Mucosa of stomach (tissue), 1 donor: ENCODE data around the gene ERGIC1.

Source experiments
- H3K27me3 ChIP-seq: one replicate; pipeline ENCODE4 v1.7.0; 2013; ENCODE audit warnings: mild to moderate bottlenecking, low read length; ENCODE audit not compliant: control insufficient read depth, insufficient read depth
- H3K36me3 ChIP-seq: one replicate; pipeline ENCODE4 v1.7.0; 2013; ENCODE audit warnings: low read length; ENCODE audit not compliant: control insufficient read depth, insufficient read depth
- H3K4me1 ChIP-seq: one replicate; pipeline ENCODE4 v1.7.0; 2013; ENCODE audit warnings: mild to moderate bottlenecking, low read length; ENCODE audit not compliant: control insufficient read depth, insufficient read depth
- H3K4me3 ChIP-seq: one replicate; pipeline ENCODE4 v1.7.0; 2013; ENCODE audit warnings: low read length
- H3K9ac ChIP-seq: one replicate; pipeline ENCODE4 v1.7.0; 2013; ENCODE audit warnings: mild to moderate bottlenecking, low read length, moderate library complexity
- H3K9me3 ChIP-seq: one replicate; pipeline ENCODE4 v1.7.0; 2013; ENCODE audit warnings: mild to moderate bottlenecking, low read length, moderate library complexity; ENCODE audit not compliant: control insufficient read depth
- donor health status: Pancreatic carcinoma.

Gene ERGIC1

GRCh38 chr5:172950176-172950965, 116.3 kb downstream of the ERGIC1 start:
- Histone ChIP-seq H3K36me3 (peaks cover 23% of the 10 kb centered on the region), H3K27me3 (no peaks in the 10 kb centered on the region), H3K4me3 (no peak overlapping the region), H3K9ac (no peak overlapping the region), H3K9me3 (no peaks in the 10 kb centered on the region), H3K4me1 (no peaks in the 10 kb centered on the region)

DNA sequence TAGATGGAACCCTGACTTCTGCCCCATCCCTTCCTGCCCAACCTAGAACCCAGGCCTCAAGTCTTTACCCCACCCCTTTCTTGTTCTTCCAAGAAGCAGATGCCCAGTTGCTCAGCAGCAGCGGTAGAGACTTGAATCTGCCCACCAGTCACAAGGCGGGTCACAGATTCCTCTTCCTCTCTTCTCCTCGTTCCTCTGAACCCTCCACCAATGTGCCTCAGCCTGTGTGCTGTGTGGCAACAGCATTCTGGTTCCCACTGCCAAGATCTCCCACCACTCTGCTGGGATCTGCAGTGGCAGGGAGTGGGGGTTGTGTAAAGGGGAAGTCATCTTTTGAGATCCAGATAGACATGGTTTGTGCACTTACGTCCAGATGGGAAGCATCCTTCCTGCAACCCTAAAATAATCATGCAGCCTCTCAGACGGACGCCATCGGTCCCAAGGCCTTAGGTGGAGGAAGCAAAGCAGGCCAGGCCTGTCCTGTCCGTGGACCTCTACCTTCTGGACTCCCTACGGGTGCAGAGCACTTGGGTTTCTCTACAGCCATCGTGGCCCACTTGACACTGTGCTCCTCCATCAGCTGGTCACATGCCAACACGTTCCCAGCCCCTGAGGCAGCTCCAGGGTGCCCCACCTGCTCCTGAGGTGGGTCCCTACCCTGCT, 117.5 kb downstream of the ERGIC1 start:
- Histone ChIP-seq H3K9ac (no peak overlapping the region), H3K27me3 (no peaks in the 10 kb centered on the region), H3K9me3 (no peaks in the 10 kb centered on the region), H3K4me3 (no peak overlapping the region), H3K4me1 (no peaks in the 10 kb centered on the region), H3K36me3 (peaks cover 15% of the 10 kb centered on the region)

DNA sequence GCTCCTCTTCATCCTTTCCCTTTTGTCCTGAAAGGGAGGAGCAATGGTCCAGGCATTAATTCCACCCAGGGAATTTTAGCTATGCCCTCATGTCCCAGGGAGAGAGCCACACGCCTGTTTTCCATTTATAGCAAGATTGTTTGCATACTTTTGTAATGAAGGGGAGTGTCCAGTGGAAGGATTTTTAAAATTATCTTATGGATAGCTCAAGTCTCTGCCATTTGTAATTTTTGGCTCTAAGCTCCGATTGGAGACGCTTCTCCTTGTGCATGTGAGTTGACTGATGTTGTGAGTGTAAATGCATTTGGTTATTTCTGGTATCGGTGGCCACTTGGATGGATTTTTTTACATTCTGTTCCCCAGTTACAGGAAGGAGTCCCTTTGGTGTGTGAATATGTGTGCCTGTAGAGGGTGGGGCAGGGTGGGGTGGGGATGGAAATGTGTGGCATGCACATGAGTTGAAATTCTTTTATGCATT, 118.0 kb downstream of the ERGIC1 start:
- Histone ChIP-seq H3K27me3 (no peaks in the 10 kb centered on the region), H3K4me1 (no peaks in the 10 kb centered on the region), H3K36me3 (peaks cover 14% of the 10 kb centered on the region), H3K9me3 (no peaks in the 10 kb centered on the region), H3K4me3 (no peak overlapping the region), H3K9ac (no peak overlapping the region)

- Histone ChIP-seq H3K9ac (no peak overlapping the region), H3K4me1 (peaks cover 3% of the 10 kb centered on the region), H3K9me3 (no peaks in the 10 kb centered on the region), H3K36me3 (peaks cover 14% of the 10 kb centered on the region), H3K27me3 (no peaks in the 10 kb centered on the region), H3K4me3 (no peak overlapping the region)
Observed at GRCh38 chr5:172953776-172954675, 120.0 kb downstream of the ERGIC1 start.

GRCh38 chr5:172954751-172955159, 120.7 kb downstream of the ERGIC1 start:
- H3K4me3 ChIP-seq = no peak overlapping the region
- no peaks in the 10 kb centered on the region for H3K9me3 ChIP-seq
- peaks cover 14% of the 10 kb centered on the region for H3K36me3 ChIP-seq
- H3K4me1 ChIP-seq = peaks cover 3% of the 10 kb centered on the region
- no peaks in the 10 kb centered on the region for H3K27me3 ChIP-seq
- H3K9ac ChIP-seq = no peak overlapping the region

DNA sequence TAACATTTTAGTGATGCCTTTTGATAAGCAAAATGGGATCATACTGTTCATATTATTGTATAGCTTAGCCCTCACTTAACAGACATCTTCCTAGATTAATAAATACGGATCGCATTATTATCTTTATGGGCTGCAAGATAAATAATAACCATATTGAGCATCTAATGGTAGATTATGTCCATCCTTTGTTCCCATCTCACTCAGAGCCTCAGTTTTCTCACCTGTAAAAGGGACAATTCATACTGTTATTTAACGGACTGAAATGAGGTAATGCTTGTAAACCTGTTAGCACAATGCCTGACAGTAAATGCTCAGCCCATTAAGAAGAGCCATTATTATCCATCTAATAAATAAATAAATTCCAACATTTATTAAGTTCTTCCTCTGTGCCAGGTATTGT, 122.2 kb downstream of the ERGIC1 start:
- Histone ChIP-seq H3K4me1 (peaks cover 3% of the 10 kb centered on the region), H3K9ac (no peak overlapping the region), H3K9me3 (no peaks in the 10 kb centered on the region), H3K36me3 (peaks cover 3% of the 10 kb centered on the region), H3K27me3 (no peaks in the 10 kb centered on the region), H3K4me3 (no peak overlapping the region)

- Histone ChIP-seq H3K9me3 (no peaks in the 10 kb centered on the region), H3K4me1 (peaks cover 3% of the 10 kb centered on the region), H3K27me3 (no peaks in the 10 kb centered on the region)
Observed at GRCh38 chr5:172956936-172957335, 122.9 kb downstream of the ERGIC1 start.

GRCh38 chr5:172957458-172957857, 123.4 kb downstream of the ERGIC1 start:
- Histone ChIP-seq H3K4me3 (no peak overlapping the region), H3K9ac (no peak overlapping the region), H3K36me3 (no peaks in the 10 kb centered on the region), H3K27me3 (no peaks in the 10 kb centered on the region), H3K4me1 (peaks cover 3% of the 10 kb centered on the region), H3K9me3 (no peaks in the 10 kb centered on the region)

More at GRCh38 chr5:172956936-172957335, 122.9 kb downstream of the ERGIC1 start:
- H3K4me3 ChIP-seq = no peak overlapping the region
- no peak overlapping the region for H3K9ac ChIP-seq
- no peaks in the 10 kb centered on the region for H3K36me3 ChIP-seq

GRCh38 chr5:172958331-172959046, 124.4 kb downstream of the ERGIC1 start:
- Histone ChIP-seq H3K36me3 (no peaks in the 10 kb centered on the region), H3K9ac (peak overlapping the region; percentile 88), H3K27me3 (no peaks in the 10 kb centered on the region), H3K4me1 (peaks cover 3% of the 10 kb centered on the region), H3K4me3 (peak overlapping the region; percentile 82), H3K9me3 (no peaks in the 10 kb centered on the region)

GRCh38 chr5:172959824-172960799, 126.1 kb downstream of the ERGIC1 start:
- Histone ChIP-seq H3K36me3 (no peaks in the 10 kb centered on the region), H3K9ac (peak overlapping the region; percentile 88), H3K27me3 (no peaks in the 10 kb centered on the region)

More at GRCh38 chr5:172959824-172960799, 126.1 kb downstream of the ERGIC1 start:
- no peaks in the 10 kb centered on the region for H3K9me3 ChIP-seq
- peak overlapping the region; percentile 82 for H3K4me3 ChIP-seq
- peaks cover 3% of the 10 kb centered on the region for H3K4me1 ChIP-seq
